OCI-LY7 (cell line): ENCODE data around the gene PCDHB2. TPM values are rescaled to one million over a fixed set of nuclear protein-coding genes. Genes with fewer than 3 reads are reported as not detected.
A peak's percentile ranks its signal among the peaks of the same experiment; 100 is the strongest.

ENCODE experiments used
- Bru-seq: library from RNA; stranded (reverse); fragments of 400-500 nt; gene quantifications from one replicate; lab custom pipeline; 2021; lab: Mats Ljungman, UMichigan
- BruChase-seq, 2 experiments: library from RNA; stranded (reverse); fragments of 400-500 nt; gene quantifications; one replicate each; lab custom pipeline; 2021; lab: Mats Ljungman, UMichigan
- BruUV-seq: library from RNA; stranded (reverse); fragments of 400-500 nt; replicated peaks from 2 replicates; lab custom pipeline; 2021; lab: Mats Ljungman, UMichigan
- CTCF ChIA-PET: fragments of 300-600 bp; sonication (Branson Sonifier 250); formaldehyde crosslinking; loops from one replicate; lab custom pipeline; 2022; ENCODE audit warnings: antibody characterized with exemption; ENCODE audit not compliant: unreplicated experiment; lab: Charles Lee
- POLR2A ChIA-PET: fragments of 300-600 bp; sonication (Branson Sonifier 250); formaldehyde crosslinking; loops from one replicate; lab custom pipeline; 2022; ENCODE audit warnings: antibody characterized with exemption; lab: Charles Lee
- DNase-seq: peaks from one replicate; pipeline ENCODE4 v3.0.0-alpha.2; 2015; ENCODE audit warnings: low spot score
- H2AFZ ChIP-seq: fragments of 200-600 bp; sonication (generic), shearing (Covaris generic); 2 replicates; pipeline ENCODE4 v1.6.1; 2014; ENCODE audit warnings: mild to moderate bottlenecking, antibody characterized with exemption, low read length, moderate library complexity
- H3K27ac ChIP-seq: fragments of 200-600 bp; sonication (generic); 2 replicates; pipeline ENCODE4 v1.5.1; 2014; ENCODE audit warnings: mixed run types, low read depth, mild to moderate bottlenecking, moderate library complexity, low read length, inconsistent platforms; ENCODE audit not compliant: poor library complexity, severe bottlenecking
- H3K36me3 ChIP-seq: fragments of 200-600 bp; sonication (generic); 2 replicates; pipeline ENCODE4 v1.6.1; 2014; ENCODE audit warnings: mild to moderate bottlenecking, antibody characterized with exemption, low read length, moderate library complexity, mixed read lengths; ENCODE audit not compliant: insufficient read depth
- H3K4me1 ChIP-seq: fragments of 200-600 bp; sonication (generic); 2 replicates; pipeline ENCODE4 v1.5.1; 2014; ENCODE audit warnings: mild to moderate bottlenecking, low read length; ENCODE audit not compliant: insufficient read depth, poor library complexity, severe bottlenecking
- H3K4me2 ChIP-seq: fragments of 200-600 bp; sonication (generic); 2 replicates; pipeline ENCODE4 v1.6.1; 2014; ENCODE audit warnings: mild to moderate bottlenecking, low read length
- H3K4me3 ChIP-seq: fragments of 200-600 bp; sonication (generic); 2 replicates; pipeline ENCODE4 v1.5.1; 2014; ENCODE audit warnings: mild to moderate bottlenecking, low read depth, low read length; ENCODE audit not compliant: poor library complexity, severe bottlenecking
- H3K79me2 ChIP-seq: fragments of 200-600 bp; sonication (generic); 2 replicates; pipeline ENCODE4 v1.6.1; 2016; ENCODE audit warnings: low read depth, mild to moderate bottlenecking, low read length, moderate library complexity, mixed read lengths; ENCODE audit not compliant: insufficient read depth
- H3K9me2 ChIP-seq: fragments of 200-600 bp; sonication (generic); 2 replicates; pipeline ENCODE4 v1.6.1; 2016; ENCODE audit warnings: mild to moderate bottlenecking, low read length, mixed read lengths; ENCODE audit not compliant: insufficient read depth
- H3K9me3 ChIP-seq: fragments of 200-600 bp; sonication (generic); 2 replicates; pipeline ENCODE4 v1.6.1; 2014; ENCODE audit warnings: mild to moderate bottlenecking, mixed run types, low read length, mixed read lengths
- H4K20me1 ChIP-seq: fragments of 200-600 bp; sonication (generic); 2 replicates; pipeline ENCODE4 v1.6.1; 2014; ENCODE audit warnings: mild to moderate bottlenecking, antibody characterized with exemption, low read length, moderate library complexity, mixed read lengths; ENCODE audit not compliant: insufficient read depth
- CTCF ChIP-seq: fragments of 200-600 bp; sonication (generic); conservative IDR thresholded peaks from 2 replicates; pipeline ENCODE4 v1.5.1; 2014; ENCODE audit warnings: mild to moderate bottlenecking, antibody characterized with exemption, low read length, moderate library complexity, mixed read lengths
- EZH2phosphoT487 ChIP-seq: fragments of 200-600 bp; sonication (generic); IDR thresholded peaks from 2 replicates; pipeline ENCODE4 v1.6.1; 2018; ENCODE audit warnings: low read depth, borderline replicate concordance, mild to moderate bottlenecking, mixed run types, antibody characterized with exemption, low read length, moderate library complexity, mixed read lengths
- intact Hi-C: fragments of 100-400 bp; cut with micrococcal nuclease; formaldehyde crosslinking; loops from one replicate; pipeline ENCODE4 v1.10.0; 2022; ENCODE audit not compliant: unreplicated experiment
- long read RNA-seq: library from polyadenylated mRNA; stranded (forward); transcript quantifications from one replicate; pipeline ENCODE4 v2.0.0, GENCODE V29; 2022
- total RNA-seq, 2 experiments: library from RNA; depleted of rRNA in 1 of 2; stranded (reverse); fragments of >200 nt in 1 of 2; shearing (Covaris generic) in 1 of 2; gene quantifications; 2 replicates each; pipeline ENCODE4 v1.2.3, GENCODE V29; 2014 to 2022

The PCDHB2 gene
- total RNA-seq (2014; rRNA removed; shearing (Covaris generic)) (not detected in 2 replicates), total RNA-seq (2022) (not detected in 2 replicates), Bru-seq, nascent RNA (not detected), BruChase-seq, experiment 1, labeled RNA remaining after a 6-hour chase (percentile 14 among the genes with signal in this experiment), BruChase-seq, experiment 2, labeled RNA remaining after a 2-hour chase (not detected)
- long read RNA-seq: 0 reads

- BruUV-seq: no TSS peak
- CTCF ChIA-PET: no interaction called here
Observed at GRCh38 chr5:141094481-141095262, at the start of gene PCDHB2. Gene PCDHB2 (plus strand): TSS chr5:141094615. CDS start chr5:141094791, 176 bp downstream.

GRCh38 chr5:141050622-141051520 lies 43.5 kb upstream of the PCDHB2 start, which contains the start of gene PCDHB1:
Gene PCDHB1 (plus strand): TSS chr5:141051374. CDS start chr5:141051471, 97 bp downstream.
- H3K4me1 ChIP-seq: no peaks in the 10 kb centered on the region
- DNase-seq: no peak
- H3K4me2 ChIP-seq: no peak within 1 kb of the TSS
- ChIA-PET CTCF (no interaction called here), POLR2A (no interaction called here)
- no peak within 1 kb of the TSS for H2AFZ ChIP-seq
- no peak within 1 kb of the TSS for H3K4me3 ChIP-seq
- intact Hi-C loops: no loop called here
- TF ChIP-seq EZH2phosphoT487: no peak
- TF ChIP-seq CTCF: no peak
- no TSS peak for BruUV-seq
- no peaks in the 10 kb centered on the region for H3K36me3 ChIP-seq
- no peaks in the 10 kb centered on the region for H4K20me1 ChIP-seq
- no peaks in the 10 kb centered on the region for H3K9me2 ChIP-seq
- no peaks in the 10 kb centered on the region for H3K9me3 ChIP-seq
- H3K27ac ChIP-seq: no peak within 1 kb of the TSS
- no peaks in the 10 kb centered on the region for H3K79me2 ChIP-seq

More at GRCh38 chr5:141094481-141095262, at the start of gene PCDHB2:
- no peaks in the 10 kb centered on the region for H3K36me3 ChIP-seq
- H3K9me3 ChIP-seq: no peaks in the 10 kb centered on the region
- TF ChIP-seq EZH2phosphoT487 (no peak), CTCF (0 out of 2 replicates have a peak, but pooled peaks have one; percentile 23)
- POLR2A ChIA-PET: no interaction called here
- DNase-seq: no peak
- no peaks in the 10 kb centered on the region for H3K4me1 ChIP-seq
- no peak within 1 kb of the TSS for H3K4me2 ChIP-seq
- H2AFZ ChIP-seq: no peak within 1 kb of the TSS
- H3K79me2 ChIP-seq: no peaks in the 10 kb centered on the region
- no peak within 1 kb of the TSS for H3K27ac ChIP-seq
- no peak within 1 kb of the TSS for H3K4me3 ChIP-seq
- H3K9me2 ChIP-seq: no peaks in the 10 kb centered on the region
- intact Hi-C loops: no loop called here
- no peaks in the 10 kb centered on the region for H4K20me1 ChIP-seq
